ENCODE results near the gene UBE2N.

DNA sequence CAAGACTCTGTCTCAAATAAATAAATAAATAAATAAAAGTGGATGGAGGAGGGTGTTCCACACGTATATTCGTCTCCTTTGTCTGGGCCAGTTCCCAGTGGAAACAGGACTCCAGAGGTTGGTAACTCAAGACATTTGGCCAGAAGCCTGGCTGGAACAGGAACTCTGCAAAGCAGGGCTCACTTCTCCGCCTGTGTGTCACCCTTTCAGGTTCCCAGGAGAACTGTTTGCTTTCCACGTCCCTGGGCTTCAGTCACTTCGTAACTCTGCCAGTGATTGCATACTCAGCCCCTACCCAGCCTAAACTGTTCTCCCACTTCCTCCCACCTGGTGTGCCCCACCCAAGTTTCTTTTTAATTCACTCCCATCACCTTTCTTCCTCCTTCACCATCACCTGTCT, 7.0 kb upstream of the UBE2N start:
- TF ChIP-seq, protein P1, sequence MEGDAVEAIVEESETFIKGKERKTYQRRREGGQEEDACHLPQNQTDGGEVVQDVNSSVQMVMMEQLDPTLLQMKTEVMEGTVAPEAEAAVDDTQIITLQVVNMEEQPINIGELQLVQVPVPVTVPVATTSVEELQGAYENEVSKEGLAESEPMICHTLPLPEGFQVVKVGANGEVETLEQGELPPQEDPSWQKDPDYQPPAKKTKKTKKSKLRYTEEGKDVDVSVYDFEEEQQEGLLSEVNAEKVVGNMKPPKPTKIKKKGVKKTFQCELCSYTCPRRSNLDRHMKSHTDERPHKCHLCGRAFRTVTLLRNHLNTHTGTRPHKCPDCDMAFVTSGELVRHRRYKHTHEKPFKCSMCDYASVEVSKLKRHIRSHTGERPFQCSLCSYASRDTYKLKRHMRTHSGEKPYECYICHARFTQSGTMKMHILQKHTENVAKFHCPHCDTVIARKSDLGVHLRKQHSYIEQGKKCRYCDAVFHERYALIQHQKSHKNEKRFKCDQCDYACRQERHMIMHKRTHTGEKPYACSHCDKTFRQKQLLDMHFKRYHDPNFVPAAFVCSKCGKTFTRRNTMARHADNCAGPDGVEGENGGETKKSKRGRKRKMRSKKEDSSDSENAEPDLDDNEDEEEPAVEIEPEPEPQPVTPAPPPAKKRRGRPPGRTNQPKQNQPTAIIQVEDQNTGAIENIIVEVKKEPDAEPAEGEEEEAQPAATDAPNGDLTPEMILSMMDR (IDR thresholded peaks at IDR 0.05 in 4 of 5, conservative IDR thresholded peaks at IDR 0.05 in 1 of 5): no peak
- TF ChIP-seq POLR2A (IDR thresholded peaks at IDR 0.05): no peak

All from gastrocnemius medialis (tissue), 4 donors.